HepG2 (cell line): Measurements from ENCODE around the gene ADORA2B. TPM values are rescaled to one million over a fixed set of nuclear protein-coding genes. Genes with fewer than 3 reads are reported as not detected.

Source experiments
- ARNT ChIP-seq: fragments of 450-650 bp; IDR thresholded peaks from 2 replicates; pipeline ENCODE4 v1.6.1; 2017
- ARNT2 ChIP-seq: sonication (generic); formaldehyde crosslinking; IDR thresholded peaks from 2 replicates; pipeline ENCODE4 v1.8.0; 2022; ENCODE audit warnings: mild to moderate bottlenecking, low read depth, missing genetic modification reagents, moderate library complexity
- FOSL2 ChIP-seq: sonication (generic); formaldehyde crosslinking; IDR thresholded peaks from 2 replicates; pipeline ENCODE4 v1.4.0; 2020; ENCODE audit warnings: missing genetic modification reagents
- GABPA ChIP-seq, 2 experiments: IDR thresholded peaks; 2 replicates each; pipeline ENCODE4 v1.6.1; 2011 to 2016; ENCODE audit warnings: low read depth in 2 of 2, low read length in 1 of 2, missing biosample characterization in 1 of 2, missing genetic modification characterization in 1 of 2
- HNRNPLL ChIP-seq: fragments of 200-400 bp; formaldehyde crosslinking; IDR thresholded peaks from 2 replicates; pipeline ENCODE4 v1.6.1; 2017; ENCODE audit warnings: mild to moderate bottlenecking, low read depth, low read length; ENCODE audit not compliant: poor library complexity, severe bottlenecking
- KDM2A ChIP-seq: sonication (generic); formaldehyde crosslinking; IDR thresholded peaks from 2 replicates; pipeline ENCODE4 v1.4.0; 2020; ENCODE audit warnings: low read depth, missing genetic modification reagents, borderline replicate concordance
- NCOA1 ChIP-seq: sonication (generic); formaldehyde crosslinking; IDR thresholded peaks from 2 replicates; pipeline ENCODE4 v1.9.0; 2021; ENCODE audit warnings: missing genetic modification reagents
- NFRKB ChIP-seq: fragments of 450-650 bp; IDR thresholded peaks from 2 replicates; pipeline ENCODE4 v1.6.1; 2017
- SIX1 ChIP-seq: sonication (generic); formaldehyde crosslinking; IDR thresholded peaks from 2 replicates; pipeline ENCODE4 v1.4.0; 2020; ENCODE audit warnings: missing genetic modification reagents, borderline replicate concordance
- SMARCC2 ChIP-seq: fragments of 450-650 bp; IDR thresholded peaks from 2 replicates; pipeline ENCODE4 v1.6.1; 2017; ENCODE audit warnings: antibody characterized with exemption, mild to moderate bottlenecking
- SP2 ChIP-seq: sonication (generic); formaldehyde crosslinking; IDR thresholded peaks from 2 replicates; pipeline ENCODE4 v1.5.1; 2020; ENCODE audit warnings: mild to moderate bottlenecking, missing genetic modification reagents
- TBL1XR1 ChIP-seq: fragments of 150-350 bp; IDR thresholded peaks from 2 replicates; pipeline ENCODE4 v1.6.1; 2014; ENCODE audit warnings: borderline replicate concordance, low read length; ENCODE audit not compliant: partially characterized antibody
- ZNF143 ChIP-seq: sonication (generic); formaldehyde crosslinking; IDR thresholded peaks from 2 replicates; pipeline ENCODE4 v1.4.0; 2020; ENCODE audit warnings: missing genetic modification reagents
- ZNF446 ChIP-seq: sonication (generic); formaldehyde crosslinking; IDR thresholded peaks from 2 replicates; pipeline ENCODE4 v1.5.0; 2020; ENCODE audit warnings: mild to moderate bottlenecking, missing genetic modification reagents
- ZNF577 ChIP-seq: sonication (generic); formaldehyde crosslinking; IDR thresholded peaks from 2 replicates; pipeline ENCODE4 v1.4.0; 2020; ENCODE audit warnings: mild to moderate bottlenecking, low read depth, missing genetic modification reagents, borderline replicate concordance
- polyA plus RNA-seq, 8 experiments: library from polyadenylated mRNA; depleted of rRNA in 3 of 8; stranded (reverse) in 7 of 8; unstranded in 1 of 8; fragments of >200 nt; fragmentation: Illumina TruSeq in 4 of 8; extraction: Trizol in 4 of 8; gene quantifications; 2 replicates each; pipeline versions ENCODE4 v1.2.1 to v1.2.3, GENCODE V29; 2011 to 2016; ENCODE audit warnings: low read depth in 4 of 8, missing spikeins in 1 of 8, mixed read lengths in 1 of 8; ENCODE audit not compliant: insufficient read depth in 1 of 8
- total RNA-seq, 5 experiments: library from RNA; depleted of rRNA; stranded (reverse); fragments of >200 nt; fragmentation: Illumina TruSeq; extraction: Trizol; gene quantifications; 2 replicates each; pipeline ENCODE4 v1.2.3, GENCODE V29; 2016; ENCODE audit warnings: low read depth in 1 of 5
- TF ChIP-seq, protein P1 (sequence below): sonication (generic); formaldehyde crosslinking; IDR thresholded peaks from 2 replicates; pipeline ENCODE4 v1.5.1; 2020; ENCODE audit warnings: mild to moderate bottlenecking, missing genetic modification reagents, moderate library complexity
- TF ChIP-seq, protein P2 (sequence below): sonication (generic); formaldehyde crosslinking; IDR thresholded peaks from 2 replicates; pipeline ENCODE4 v1.4.0; 2020; ENCODE audit warnings: missing genetic modification reagents
- TF ChIP-seq, protein P3 (sequence below): sonication (generic); formaldehyde crosslinking; conservative IDR thresholded peaks from 2 replicates; pipeline ENCODE4 v1.4.0; 2020; ENCODE audit warnings: missing genetic modification reagents
- TF ChIP-seq, protein P4 (sequence below): sonication (generic); formaldehyde crosslinking; IDR thresholded peaks from 2 replicates; pipeline ENCODE4 v1.4.0; 2020; ENCODE audit warnings: missing genetic modification reagents

The ADORA2B gene
- total and polyA plus RNA-seq, 2 of the 13 experiments (the other 11 are each of a cell fraction or from before 2014, with no cell fraction given) = 10.4 to 20.0 TPM

GRCh38 chr17:15999141-15999973 lies 54.4 kb downstream of the ADORA2B start, which contains the start of the genes TTC19 and ZSWIM7 (continued):
- TF ChIP-seq, protein P1, sequence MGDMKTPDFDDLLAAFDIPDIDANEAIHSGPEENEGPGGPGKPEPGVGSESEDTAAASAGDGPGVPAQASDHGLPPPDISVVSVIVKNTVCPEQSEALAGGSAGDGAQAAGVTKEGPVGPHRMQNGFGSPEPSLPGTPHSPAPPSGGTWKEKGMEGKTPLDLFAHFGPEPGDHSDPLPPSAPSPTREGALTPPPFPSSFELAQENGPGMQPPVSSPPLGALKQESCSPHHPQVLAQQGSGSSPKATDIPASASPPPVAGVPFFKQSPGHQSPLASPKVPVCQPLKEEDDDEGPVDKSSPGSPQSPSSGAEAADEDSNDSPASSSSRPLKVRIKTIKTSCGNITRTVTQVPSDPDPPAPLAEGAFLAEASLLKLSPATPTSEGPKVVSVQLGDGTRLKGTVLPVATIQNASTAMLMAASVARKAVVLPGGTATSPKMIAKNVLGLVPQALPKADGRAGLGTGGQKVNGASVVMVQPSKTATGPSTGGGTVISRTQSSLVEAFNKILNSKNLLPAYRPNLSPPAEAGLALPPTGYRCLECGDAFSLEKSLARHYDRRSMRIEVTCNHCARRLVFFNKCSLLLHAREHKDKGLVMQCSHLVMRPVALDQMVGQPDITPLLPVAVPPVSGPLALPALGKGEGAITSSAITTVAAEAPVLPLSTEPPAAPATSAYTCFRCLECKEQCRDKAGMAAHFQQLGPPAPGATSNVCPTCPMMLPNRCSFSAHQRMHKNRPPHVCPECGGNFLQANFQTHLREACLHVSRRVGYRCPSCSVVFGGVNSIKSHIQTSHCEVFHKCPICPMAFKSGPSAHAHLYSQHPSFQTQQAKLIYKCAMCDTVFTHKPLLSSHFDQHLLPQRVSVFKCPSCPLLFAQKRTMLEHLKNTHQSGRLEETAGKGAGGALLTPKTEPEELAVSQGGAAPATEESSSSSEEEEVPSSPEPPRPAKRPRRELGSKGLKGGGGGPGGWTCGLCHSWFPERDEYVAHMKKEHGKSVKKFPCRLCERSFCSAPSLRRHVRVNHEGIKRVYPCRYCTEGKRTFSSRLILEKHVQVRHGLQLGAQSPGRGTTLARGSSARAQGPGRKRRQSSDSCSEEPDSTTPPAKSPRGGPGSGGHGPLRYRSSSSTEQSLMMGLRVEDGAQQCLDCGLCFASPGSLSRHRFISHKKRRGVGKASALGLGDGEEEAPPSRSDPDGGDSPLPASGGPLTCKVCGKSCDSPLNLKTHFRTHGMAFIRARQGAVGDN (CRISPR knock-in tag) = peak; percentile 98
- TF ChIP-seq ZNF446 (CRISPR knock-in tag) (peak; percentile 36), SMARCC2 (no peak), ZNF143 (peak; percentile 33), TBL1XR1 (no peak), GABPA (IDR thresholded peaks at IDR 0.05; ENCODE audit: low read depth, low read length) (peak; percentile 31), GABPA (CRISPR knock-in tag; IDR thresholded peaks at IDR 0.05; ENCODE audit: low read depth) (0 out of 2 replicates have a peak, but pooled peaks have one; percentile 31), ARNT2 (CRISPR knock-in tag) (peak; percentile 98), ZNF577 (CRISPR knock-in tag) (no peak), FOSL2 (CRISPR knock-in tag) (peak; percentile 78), ARNT (no peak), KDM2A (CRISPR knock-in tag) (peak; percentile 95), HNRNPLL (peak; percentile 96), NCOA1 (no peak), SP2 (peak; percentile 67), NFRKB (no peak), SIX1 (no peak)
- TF ChIP-seq, protein P2, sequence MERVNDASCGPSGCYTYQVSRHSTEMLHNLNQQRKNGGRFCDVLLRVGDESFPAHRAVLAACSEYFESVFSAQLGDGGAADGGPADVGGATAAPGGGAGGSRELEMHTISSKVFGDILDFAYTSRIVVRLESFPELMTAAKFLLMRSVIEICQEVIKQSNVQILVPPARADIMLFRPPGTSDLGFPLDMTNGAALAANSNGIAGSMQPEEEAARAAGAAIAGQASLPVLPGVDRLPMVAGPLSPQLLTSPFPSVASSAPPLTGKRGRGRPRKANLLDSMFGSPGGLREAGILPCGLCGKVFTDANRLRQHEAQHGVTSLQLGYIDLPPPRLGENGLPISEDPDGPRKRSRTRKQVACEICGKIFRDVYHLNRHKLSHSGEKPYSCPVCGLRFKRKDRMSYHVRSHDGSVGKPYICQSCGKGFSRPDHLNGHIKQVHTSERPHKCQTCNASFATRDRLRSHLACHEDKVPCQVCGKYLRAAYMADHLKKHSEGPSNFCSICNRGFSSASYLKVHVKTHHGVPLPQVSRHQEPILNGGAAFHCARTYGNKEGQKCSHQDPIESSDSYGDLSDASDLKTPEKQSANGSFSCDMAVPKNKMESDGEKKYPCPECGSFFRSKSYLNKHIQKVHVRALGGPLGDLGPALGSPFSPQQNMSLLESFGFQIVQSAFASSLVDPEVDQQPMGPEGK (CRISPR knock-in tag) = peak; percentile 91
- TF ChIP-seq, protein P3, sequence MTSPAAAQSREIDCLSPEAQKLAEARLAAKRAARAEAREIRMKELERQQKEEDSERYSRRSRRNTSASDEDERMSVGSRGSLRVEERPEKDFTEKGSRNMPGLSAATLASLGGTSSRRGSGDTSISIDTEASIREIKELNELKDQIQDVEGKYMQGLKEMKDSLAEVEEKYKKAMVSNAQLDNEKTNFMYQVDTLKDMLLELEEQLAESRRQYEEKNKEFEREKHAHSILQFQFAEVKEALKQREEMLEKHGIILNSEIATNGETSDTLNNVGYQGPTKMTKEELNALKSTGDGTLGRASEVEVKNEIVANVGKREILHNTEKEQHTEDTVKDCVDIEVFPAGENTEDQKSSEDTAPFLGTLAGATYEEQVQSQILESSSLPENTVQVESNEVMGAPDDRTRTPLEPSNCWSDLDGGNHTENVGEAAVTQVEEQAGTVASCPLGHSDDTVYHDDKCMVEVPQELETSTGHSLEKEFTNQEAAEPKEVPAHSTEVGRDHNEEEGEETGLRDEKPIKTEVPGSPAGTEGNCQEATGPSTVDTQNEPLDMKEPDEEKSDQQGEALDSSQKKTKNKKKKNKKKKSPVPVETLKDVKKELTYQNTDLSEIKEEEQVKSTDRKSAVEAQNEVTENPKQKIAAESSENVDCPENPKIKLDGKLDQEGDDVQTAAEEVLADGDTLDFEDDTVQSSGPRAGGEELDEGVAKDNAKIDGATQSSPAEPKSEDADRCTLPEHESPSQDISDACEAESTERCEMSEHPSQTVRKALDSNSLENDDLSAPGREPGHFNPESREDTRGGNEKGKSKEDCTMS = no peak
- TF ChIP-seq, protein P4, sequence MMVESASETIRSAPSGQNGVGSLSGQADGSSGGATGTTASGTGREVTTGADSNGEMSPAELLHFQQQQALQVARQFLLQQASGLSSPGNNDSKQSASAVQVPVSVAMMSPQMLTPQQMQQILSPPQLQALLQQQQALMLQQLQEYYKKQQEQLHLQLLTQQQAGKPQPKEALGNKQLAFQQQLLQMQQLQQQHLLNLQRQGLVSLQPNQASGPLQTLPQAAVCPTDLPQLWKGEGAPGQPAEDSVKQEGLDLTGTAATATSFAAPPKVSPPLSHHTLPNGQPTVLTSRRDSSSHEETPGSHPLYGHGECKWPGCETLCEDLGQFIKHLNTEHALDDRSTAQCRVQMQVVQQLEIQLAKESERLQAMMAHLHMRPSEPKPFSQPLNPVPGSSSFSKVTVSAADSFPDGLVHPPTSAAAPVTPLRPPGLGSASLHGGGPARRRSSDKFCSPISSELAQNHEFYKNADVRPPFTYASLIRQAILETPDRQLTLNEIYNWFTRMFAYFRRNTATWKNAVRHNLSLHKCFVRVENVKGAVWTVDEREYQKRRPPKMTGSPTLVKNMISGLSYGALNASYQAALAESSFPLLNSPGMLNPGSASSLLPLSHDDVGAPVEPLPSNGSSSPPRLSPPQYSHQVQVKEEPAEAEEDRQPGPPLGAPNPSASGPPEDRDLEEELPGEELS = peak; percentile 78
